Stimulated activated CD4-positive, alpha-beta T cell treated with anti-CD3 and anti-CD28 coated beads, TNF-alpha, amount 100 ng/mL, for 4 hours (primary cell): ENCODE results near the gene TAL2.
"Not testable (repeated sequence)": the region's sequence is repeated elsewhere in the genome, so short reads cannot be mapped to it uniquely, and the experiment has no call there.

Experiments
- DNase-seq, 3 experiments: peaks; one replicate each; pipeline ENCODE4 v3.0.0-alpha.2; 2020; ENCODE audit warnings: low read depth in 3 of 3

Gene TAL2

DNA sequence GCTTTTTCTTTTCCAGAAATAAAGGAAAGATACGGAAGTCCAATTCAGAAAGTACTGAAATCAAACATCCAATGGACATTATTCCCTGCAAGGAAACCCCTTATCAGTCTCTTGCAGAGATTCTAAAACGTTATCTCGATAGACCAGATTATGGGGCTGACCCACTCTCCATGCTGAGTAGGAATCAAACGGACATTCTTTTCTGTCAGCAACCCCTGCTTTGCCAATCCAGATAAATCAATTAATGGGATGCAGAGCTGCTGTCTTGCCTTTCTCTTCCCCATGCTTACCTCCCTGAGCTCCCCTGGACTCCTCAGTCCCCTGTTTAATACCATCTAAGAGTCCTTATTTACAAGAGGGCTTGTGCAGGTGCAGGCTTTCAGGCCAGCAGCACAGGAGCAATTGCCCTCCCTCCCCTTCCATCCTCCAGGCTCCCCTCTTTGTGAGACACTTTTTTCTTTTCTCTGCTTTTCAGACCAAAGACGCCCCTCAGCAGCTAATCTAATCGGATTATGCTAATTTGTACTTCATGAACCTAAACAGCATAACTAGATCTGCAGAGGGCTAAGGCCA is 14.2 kb downstream of the TAL2 start:
- DNase-seq, result no peak

DNA sequence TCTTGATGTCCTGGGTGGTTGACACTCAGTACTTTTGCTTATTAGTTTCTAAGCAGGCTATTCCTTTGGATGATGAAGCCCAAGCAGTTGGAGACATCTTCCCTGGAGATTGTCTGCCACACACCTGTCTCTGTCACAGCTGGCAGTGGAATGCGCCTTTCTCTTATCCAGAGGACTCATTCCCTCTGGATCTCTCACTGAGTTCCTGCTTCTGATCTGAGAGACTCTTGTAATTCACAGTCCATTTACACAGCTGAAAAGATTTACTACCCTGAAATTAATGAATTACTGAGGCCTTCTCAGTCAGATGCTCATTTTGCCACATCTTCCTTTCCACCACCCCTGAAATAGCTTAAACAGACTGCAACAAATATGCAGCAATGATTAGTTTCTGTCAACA is 15.9 kb downstream of the TAL2 start:
- no peak for DNase-seq

- no peak for DNase-seq
Measured at GRCh38 chr9:105678781-105679180, 16.5 kb downstream of the TAL2 start.

GRCh38 chr9:105679257-105680022 is 17.2 kb downstream of the TAL2 start:
- DNase-seq, result no peak

- DNase-seq, result no peak
Measured at GRCh38 chr9:105681313-105681712, 19.1 kb downstream of the TAL2 start.

- no peak for DNase-seq
Measured at GRCh38 chr9:105681724-105682123, 19.5 kb downstream of the TAL2 start.

GRCh38 chr9:105683688-105684275 is 21.5 kb downstream of the TAL2 start:
- DNase-seq, result no peak

DNA sequence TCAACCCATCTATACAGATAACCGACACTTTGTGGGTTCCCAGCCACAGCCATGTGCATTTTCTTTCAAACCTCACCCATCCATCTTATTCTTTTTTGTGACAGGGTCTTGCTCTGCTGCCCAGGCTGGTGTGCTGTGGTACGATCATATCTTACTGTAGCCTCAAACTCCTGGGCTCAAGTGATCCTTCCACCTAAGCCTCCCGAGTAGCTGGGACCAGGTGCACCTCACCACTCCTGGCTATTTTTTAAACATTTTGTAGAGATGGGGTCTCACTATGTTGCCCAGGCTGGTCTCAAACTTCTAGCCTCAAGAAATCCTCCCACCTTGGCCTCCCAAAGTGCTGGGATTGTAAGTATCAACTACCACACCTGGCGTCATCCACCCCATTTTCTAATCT is 24.7 kb downstream of the TAL2 start:
- DNase-seq, result no peak

DNA sequence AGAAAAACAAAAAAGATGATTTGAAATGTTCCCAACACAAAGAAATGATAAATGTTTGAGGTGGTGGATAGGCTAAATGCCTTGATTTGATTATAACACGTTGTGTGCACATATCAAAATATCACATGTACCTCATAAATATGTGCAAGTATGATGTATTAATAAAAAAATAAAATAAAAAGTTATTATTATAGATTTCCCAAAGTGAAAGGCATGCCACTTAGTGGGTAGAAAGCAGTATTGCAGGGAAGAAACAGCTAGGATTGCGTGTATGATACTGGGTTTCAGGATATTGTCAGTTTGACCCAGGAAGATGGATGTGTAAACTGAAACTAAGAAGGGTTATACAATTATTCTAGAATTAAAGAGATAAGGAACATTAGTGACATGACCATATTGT is 28.5 kb downstream of the TAL2 start:
- no peak for DNase-seq

GRCh38 chr9:105693435-105694189 is 31.4 kb downstream of the TAL2 start:
- DNase-seq, result no peak

GRCh38 chr9:105694190-105694847 is 32.1 kb downstream of the TAL2 start, which contains the start of gene TMEM38B:
TMEM38B (plus strand) TSS chr9:105694541; CDS start chr9:105694661, 120 bp downstream.
- DNase-seq, result peak; percentile 61 to 72 (median 67)

DNA sequence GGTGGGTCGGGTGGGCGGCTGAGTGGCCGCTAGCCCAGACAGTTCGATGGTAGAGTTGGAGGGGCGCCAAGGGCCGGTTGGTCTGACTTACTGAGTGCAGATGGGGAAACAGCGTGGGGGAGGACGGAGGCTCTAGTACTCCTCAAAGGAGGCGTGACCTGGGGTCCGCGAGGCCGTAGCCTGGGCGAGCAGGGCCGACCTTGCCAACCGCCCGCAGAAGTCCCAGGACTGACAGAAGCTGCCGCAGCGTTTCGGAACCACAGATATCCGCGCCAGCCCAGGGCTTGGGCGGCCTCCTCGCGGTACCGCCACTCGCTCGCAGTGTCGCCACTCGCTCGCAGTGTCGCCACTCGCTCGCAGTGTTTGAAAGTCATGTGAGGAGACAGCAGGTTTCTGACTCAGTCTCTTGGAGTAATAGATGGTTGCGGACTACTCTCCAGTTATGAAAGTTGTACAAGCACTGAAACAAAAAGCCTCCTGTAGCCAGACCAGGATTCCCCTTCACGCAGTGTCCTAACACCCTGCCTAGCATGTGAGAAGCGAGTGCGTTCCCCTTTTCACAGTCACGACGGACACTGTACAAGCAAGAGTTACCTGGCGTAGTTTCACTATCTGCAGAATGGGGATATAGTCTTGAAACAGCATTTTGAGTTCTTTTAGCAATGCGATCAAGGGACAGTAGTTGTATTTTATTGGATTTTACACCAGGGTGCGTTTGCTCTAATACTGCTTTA is 32.8 kb downstream of the TAL2 start:
- peak; percentile 7 to 39 (median 21) for DNase-seq

DNA sequence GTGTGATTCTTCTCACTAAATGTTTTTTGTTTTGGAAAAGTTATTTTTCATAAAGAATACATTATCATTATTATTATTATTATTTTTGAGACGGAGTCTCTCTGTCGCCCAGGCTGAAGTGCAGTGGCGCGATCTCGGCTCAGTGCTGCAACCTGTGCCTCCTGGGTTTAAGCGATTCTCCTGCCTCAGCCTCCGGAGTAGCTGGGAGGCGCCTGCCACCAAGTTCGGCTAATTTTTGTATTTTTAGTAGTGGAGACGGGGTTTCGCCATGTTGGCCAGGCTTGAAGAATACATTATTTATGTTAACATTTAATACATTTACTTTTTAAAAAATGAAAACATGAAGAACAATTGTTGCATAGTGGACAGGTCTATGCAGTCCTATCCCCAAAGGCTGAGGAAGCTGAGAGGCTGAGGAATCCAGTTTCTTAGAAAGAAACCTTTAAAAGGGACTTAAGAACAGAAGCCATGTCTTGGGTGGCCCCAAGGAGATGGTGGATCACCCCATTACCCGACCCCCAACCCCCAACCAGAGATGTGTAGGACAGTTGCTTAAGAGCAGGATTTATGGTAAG is 34.0 kb downstream of the TAL2 start:
- no peak for DNase-seq

DNA sequence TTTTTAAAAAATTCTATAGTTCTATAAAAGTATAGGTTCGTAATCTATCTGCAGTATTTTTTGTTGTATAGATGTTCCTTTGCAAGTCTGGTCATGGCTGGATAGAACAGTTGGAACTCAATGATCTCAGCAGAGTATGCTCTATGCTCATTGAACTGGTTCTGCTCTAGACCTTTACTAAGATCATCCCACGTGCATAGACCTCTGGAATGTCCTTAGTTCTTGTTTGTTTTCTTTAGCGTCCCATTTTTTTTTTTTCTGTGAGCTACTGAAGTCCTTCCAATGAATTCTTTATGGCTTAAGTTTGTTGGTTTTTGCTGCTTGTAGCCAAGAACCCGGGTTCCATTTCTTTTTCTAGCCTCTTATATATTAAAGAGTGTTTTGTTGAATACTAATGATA is 35.6 kb downstream of the TAL2 start:
- no peak for DNase-seq

DNA sequence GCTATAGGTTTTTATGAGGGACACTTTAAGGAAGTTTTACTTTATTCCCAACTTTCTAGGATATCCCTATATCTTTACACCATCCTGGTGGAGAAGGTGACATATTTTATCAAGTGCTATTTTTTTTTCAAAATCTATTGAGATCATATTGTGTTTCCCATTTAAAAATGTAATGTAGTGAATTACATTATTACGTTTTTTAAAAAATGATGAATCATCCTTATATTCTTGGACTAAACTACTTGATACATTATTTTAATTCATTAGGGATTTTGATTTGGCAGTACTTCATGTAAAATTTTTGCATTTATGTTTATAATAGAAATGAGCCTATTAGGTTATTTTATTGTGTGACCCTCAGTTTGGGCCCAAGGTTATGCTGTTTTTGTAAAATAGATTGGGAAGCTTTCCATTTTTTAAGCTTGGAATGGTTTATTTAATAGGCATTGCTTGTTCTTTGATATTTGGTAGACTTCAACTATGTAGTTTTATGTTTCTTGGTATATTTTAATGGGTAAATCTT is 36.2 kb downstream of the TAL2 start:
- DNase-seq, result no peak

DNA sequence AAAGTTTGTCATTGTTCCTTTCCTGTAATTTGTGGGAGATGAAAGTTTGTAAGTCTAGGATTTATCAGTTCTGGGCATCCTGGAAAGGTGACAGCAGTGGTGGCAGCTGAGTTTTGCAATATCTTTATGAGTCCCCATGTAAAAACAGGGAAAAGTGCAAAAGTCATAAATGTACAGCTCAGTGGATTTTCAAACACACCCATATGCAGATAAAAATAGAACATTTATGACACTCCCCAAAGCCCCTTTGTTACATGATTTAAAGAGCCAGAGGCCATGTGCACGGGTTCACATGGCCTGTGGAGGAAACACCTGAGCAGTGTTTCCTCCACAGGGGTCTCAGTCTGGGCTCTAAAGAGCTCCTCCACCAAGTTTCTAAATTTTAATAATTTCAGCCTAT is 38.4 kb downstream of the TAL2 start:
- DNase-seq, result no peak

DNA sequence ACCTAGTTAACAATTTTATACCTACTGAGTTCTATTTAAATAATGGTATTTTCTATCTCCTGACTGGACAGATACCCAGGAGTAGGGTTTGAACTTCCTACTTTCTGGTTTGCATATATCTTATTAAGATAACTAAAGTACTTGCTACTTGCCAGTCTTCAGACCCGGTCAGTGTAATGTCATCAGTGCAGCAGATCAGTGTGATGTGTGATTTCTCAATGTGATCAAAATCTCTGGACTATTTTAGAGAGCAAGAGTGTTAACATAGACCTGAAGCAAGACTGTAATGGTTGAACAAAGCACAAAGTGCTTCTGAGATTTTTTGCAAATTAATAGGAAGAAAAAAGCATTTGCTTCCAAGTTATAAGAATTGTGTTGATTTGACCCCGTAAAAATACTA is 38.9 kb downstream of the TAL2 start:
- no peak for DNase-seq

DNA sequence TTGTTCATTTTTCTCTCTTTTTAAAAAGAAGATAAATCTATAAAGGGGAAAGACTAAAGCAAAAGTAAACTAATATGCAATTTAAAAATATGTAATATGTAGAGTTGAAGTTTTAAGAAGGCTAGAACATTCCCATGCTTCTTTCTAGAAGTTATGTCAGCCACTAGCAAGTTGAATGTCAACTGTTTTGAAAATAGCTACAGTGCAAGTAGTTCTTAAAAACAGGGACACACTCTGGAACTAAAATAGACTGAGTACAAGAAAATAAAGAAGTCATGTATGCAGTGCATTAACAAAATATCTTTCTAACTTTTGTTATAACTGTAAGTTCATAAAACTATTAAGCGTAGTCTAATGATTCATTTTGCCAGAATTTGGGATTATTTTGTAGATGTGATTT is 40.0 kb downstream of the TAL2 start:
- no peak for DNase-seq

- not testable (repeated sequence) for DNase-seq
Measured at GRCh38 chr9:105703638-105704037, 41.4 kb downstream of the TAL2 start.

DNA sequence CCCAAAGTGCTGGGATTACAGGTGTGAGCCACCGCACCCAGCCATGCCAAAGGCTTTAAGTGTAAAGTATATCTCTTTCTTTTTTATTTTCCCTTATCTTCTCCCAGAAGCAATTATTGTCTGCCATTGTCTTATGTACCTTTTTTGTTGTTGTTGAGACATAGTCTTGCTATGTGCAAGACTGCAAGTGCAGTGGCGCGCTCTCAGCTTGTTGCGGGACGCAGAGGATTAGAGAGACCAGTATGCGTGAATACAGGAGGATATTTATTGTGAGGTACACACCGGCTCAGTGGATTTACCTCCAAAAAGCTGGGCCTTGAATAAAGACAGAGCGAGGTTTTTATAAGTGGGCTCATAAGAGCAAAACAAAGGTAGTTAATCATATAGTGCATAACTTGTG is 43.9 kb downstream of the TAL2 start:
- DNase-seq, result no peak

DNA sequence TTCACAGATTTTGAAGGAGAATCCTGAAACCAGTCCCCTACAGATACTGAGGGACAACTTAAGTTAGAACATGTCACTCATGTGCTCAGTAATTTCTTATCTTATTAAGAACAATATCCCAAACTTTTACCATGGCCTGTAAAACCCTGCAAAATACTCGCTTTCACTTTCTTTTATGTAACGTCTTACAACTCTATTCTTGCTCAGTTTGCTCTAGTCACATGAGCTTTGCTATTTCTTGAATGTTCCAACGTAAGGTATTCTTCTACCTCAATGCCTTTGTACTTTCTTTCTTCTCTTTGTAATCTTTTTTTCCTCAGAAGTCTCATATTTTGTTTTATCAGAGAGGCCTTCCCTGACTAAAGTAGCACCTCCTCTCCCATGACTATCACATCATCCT is 46.1 kb downstream of the TAL2 start:
- no peak for DNase-seq
